Fibroblast of skin of right quadriceps (primary cell): ENCODE data around the gene PBX1.

Experiments used
- DNase-seq: peaks from one replicate; pipeline ENCODE4 v3.0.0-alpha.2; 2013

Gene PBX1

GRCh38 chr1:164785841-164786534, 227.0 kb downstream of the PBX1 start:
- no peak for DNase-seq

GRCh38 chr1:164786980-164787833, 228.2 kb downstream of the PBX1 start:
- DNase-seq: peak; percentile 70

- no peak for DNase-seq
These were observed 228.8 kb downstream of the PBX1 start for GRCh38 chr1:164787834-164788231.

- DNase-seq: no peak
These were observed 231.1 kb downstream of the PBX1 start for GRCh38 chr1:164790081-164790480.

- DNase-seq: no peak
These were observed 233.5 kb downstream of the PBX1 start for GRCh38 chr1:164792410-164793004.

GRCh38 chr1:164794356-164794755, 235.4 kb downstream of the PBX1 start:
- DNase-seq: peak; percentile 87

- DNase-seq: no peak
These were observed 237.9 kb downstream of the PBX1 start for GRCh38 chr1:164796916-164797315.

GRCh38 chr1:164801246-164801731, 242.3 kb downstream of the PBX1 start:
- DNase-seq: no peak

GRCh38 chr1:164801791-164802502, 243.0 kb downstream of the PBX1 start:
- no peak for DNase-seq

- no peak for DNase-seq
These were observed 243.7 kb downstream of the PBX1 start for GRCh38 chr1:164802529-164803282.

- peak; percentile 88 for DNase-seq
These were observed 244.4 kb downstream of the PBX1 start for GRCh38 chr1:164803366-164803765.

GRCh38 chr1:164804366-164804765, 245.4 kb downstream of the PBX1 start:
- peak; percentile 13 for DNase-seq

- DNase-seq: no peak
These were observed 246.4 kb downstream of the PBX1 start for GRCh38 chr1:164805399-164805798.

GRCh38 chr1:164806531-164806930, 247.5 kb downstream of the PBX1 start:
- no peak for DNase-seq

GRCh38 chr1:164813776-164814175, 254.8 kb downstream of the PBX1 start:
- DNase-seq: no peak

- no peak for DNase-seq
These were observed 262.7 kb downstream of the PBX1 start for GRCh38 chr1:164821648-164822047.

GRCh38 chr1:164823486-164824279, 264.7 kb downstream of the PBX1 start:
- DNase-seq: peak; percentile 58

GRCh38 chr1:164824542-164824941, 265.6 kb downstream of the PBX1 start:
- DNase-seq: no peak

GRCh38 chr1:164830628-164831027, 271.6 kb downstream of the PBX1 start:
- no peak for DNase-seq

- peak; percentile 22 for DNase-seq
These were observed 275.7 kb downstream of the PBX1 start for GRCh38 chr1:164834641-164835040.

GRCh38 chr1:164836614-164837018, 277.6 kb downstream of the PBX1 start:
- DNase-seq: no peak
